ENCODE results near the gene GPR156.

The GPR156 gene

DNA sequence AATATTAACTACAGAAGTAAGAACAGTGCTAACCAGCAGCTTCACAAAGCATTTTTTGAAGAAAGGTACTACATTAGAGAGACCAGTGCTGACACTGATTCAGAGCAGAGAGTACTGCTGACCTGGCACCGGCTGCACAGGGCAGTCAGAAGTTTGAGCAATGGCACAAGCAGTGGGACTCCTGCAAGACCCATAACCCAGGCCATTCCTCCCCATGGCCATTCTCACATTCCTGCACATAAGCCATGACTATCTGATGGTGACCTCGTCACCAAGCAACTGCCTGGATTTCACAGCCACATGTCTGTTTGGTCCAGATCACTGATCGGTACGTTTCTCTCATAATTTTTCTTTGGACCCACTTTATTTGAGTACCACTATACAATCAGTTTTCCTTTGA, 88.7 kb downstream of the GPR156 start:
- no peak for DNase-seq (ENCODE audit: low read depth in 2 of 2)

DNA sequence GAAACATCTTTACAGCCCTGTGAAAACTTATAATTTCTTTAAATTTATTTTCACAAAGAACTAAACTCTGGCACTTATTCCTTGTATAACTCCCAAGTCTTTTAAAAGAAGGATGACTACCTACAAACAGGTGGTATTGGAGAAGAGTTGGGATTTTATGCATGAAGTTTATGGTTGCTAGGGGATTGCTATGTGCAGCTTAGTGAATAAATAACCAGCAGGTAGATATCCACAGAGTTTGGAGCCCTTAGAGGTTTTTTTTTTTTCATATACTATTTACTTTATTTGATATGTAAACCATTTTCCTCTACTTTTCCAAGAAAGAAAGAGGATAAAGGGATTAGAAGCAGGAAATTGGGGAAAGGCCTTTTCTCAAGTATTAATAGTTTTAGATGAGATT, 91.5 kb downstream of the GPR156 start:
- DNase-seq (ENCODE audit: low read depth in 2 of 2), result no peak

DNA sequence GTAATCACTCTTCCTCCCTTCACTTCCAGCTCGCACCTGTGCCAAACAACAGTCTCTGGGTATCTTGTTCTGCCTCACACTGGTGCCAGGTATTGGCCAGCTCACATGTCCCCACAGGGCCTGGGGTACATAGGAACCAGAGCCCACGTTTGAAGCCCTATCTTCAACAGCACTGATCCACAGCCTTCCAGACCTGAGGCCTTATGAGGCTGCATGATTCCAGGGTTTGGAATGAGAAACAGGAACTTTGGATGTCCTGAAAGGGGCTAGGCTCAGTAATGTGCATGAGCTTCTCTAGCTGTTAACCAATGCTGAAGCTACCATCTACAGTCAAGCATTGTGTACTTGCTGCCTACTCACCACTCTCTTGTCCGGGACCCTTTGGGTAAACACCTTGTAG, 92.4 kb downstream of the GPR156 start:
- no peak for DNase-seq (ENCODE audit: low read depth in 2 of 2)

DNA sequence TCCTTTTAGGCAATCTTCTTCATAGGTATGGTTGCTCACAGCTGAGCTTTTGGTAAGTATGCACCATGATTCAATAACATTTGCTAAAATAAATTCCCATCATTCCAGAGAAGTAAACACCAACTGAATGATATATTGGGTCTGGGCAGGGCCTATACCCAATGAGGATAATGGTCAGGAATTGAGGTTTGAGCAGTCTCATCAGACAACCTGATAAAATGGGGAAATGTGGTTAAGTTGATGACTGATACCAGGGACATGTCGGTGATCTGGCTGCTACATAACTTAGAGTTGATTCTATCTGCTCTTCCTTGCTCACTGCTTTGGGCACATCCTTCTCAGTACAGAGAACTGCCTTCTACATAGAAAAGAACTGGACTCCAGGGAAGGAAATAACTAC, 92.9 kb downstream of the GPR156 start:
- DNase-seq (ENCODE audit: low read depth in 2 of 2), result no peak

DNA sequence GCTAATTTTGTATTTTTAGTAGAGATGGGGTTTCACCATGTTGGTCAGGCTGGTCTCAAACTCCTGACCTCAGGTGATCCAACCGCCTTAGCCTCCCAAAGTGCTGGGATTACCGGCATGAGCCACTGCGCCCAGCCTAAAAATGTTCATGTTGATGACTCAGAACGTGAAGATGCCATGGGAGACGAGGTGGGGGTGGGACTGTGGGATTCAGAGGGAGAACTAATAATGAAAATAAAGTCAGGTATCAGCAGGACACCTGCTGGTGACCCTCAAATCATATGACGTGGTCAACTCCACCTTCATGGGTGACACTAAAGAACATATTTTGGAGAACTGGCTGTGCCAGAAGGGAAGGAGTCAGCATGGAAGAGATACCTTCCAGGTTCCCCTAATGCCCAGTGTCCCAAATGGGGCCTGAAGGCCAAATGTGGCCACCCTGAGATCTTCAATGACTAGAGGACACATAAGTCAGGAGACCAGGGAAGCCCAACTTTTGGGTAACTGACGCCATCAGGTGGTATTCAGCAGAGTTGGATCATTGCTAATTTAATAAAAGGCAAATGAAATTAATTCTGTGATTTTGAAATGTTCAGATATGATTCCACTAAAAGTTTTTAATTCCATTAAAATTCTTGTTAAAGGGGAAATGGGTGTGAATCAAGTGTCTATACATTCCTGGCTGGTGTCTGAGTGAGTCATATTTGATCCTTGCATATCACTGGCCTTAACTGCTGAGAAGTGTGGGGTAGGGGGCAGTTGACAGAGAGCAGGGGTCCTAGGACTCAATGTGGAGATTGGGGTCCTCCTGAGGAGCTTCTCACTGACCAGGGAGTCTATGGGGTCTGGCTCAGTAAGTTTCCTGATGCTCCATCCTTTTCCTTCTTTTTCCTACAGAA, 102.2 kb downstream of the GPR156 start:
- no peak for DNase-seq (ENCODE audit: low read depth in 2 of 2)

DNA sequence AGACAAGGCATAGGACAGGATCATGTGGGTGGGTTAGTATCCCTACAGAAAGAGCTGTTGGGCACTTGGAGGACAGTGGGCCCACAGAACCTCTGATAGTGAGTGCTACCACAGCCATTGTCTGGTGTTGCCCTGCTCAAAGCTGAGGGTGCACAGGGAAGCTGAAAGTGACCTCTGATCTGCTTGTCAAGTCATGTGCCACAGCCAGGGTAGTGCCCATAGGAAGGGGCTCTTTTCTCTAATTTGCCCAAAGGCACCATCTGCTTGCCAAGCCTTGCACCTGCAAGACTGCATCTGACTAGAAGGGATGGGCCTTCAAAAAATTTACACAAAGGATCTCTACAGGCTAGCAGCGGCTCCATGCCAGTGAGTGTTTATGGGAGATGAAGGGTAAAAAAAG, 103.4 kb downstream of the GPR156 start:
- no peak for DNase-seq (ENCODE audit: low read depth in 2 of 2)

DNA sequence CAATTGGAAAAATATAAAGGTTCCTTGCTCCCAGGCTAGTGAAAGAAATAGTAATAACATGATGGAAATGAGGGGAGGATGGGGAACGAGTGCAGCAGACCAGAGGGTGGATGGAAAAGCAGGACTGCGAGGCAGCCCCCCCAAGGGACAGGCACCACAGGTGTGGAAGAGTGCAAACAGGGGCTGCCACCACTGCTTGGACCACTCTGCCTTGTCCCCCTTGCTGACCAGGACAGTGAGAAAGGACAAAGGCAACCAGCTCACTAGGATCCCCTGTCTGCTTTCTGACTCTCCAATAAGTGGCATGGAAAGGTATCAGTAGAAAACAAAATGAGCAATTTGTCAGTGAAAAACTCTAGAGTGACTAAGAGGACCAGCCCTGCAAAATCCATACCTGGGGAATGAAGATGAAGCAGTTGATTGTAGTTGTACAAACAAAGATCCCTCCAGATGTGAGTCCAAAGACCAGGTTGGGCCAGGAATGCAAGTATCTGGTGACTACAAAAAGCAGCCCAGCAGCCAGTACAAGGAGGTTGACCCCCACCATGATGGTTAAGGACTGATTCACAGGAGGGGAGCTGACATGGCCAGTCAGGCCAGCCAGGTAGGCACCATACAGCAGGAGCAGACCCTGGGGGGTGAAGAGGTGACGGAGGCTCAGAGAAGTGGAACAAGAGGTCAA, 104.2 kb downstream of the GPR156 start:
- DNase-seq (ENCODE audit: low read depth in 2 of 2), result no peak

DNA sequence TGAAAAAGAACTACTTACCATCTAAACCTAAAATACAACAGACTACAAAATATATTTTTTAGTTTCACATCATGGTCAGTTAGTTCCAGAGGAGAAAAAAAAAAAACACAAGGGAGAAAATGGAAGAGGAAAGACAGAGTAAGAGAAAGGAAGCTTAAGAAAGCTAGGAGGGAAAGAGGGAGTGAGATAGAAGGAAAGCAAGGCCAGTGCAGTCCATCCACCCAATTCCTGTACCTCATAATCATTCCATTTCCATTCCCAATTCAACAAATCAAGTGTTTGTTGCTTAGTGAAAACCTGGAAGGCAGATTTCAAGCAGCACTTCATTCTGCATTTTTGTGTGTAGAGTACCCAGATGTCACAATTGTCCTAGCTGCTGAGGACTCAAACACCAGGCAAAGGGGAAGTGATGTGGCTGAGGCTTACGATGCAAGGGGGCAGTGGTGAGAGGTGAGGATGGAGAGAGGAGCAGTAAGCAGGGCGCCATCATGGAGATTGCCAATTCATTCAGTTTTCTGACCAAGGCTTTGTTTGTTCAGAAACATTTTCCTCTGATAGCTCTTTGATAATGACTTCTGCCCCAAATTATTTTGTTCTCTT, 107.2 kb downstream of the GPR156 start:
- DNase-seq (ENCODE audit: low read depth in 2 of 2), result no peak

DNA sequence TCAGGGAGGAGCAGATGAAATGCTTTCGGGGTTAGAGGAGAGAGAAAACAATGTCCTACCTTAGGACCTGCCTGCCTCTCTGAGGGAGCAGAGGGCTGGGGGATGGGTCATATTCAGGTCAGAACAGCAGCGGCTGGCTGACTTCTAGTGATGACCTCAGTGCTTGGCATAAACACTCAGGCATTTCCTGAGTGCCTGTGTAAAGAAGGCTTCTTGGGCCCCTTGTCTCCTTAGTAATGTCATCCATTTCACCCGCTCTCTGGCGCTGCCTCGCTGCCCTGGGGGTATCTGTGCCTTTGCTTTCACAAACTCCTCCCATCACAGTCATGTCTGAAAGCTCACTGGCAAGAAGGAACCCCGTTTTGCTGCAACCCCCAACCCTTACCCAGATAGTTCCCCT, 107.9 kb downstream of the GPR156 start:
- DNase-seq (ENCODE audit: low read depth in 2 of 2), result no peak

DNA sequence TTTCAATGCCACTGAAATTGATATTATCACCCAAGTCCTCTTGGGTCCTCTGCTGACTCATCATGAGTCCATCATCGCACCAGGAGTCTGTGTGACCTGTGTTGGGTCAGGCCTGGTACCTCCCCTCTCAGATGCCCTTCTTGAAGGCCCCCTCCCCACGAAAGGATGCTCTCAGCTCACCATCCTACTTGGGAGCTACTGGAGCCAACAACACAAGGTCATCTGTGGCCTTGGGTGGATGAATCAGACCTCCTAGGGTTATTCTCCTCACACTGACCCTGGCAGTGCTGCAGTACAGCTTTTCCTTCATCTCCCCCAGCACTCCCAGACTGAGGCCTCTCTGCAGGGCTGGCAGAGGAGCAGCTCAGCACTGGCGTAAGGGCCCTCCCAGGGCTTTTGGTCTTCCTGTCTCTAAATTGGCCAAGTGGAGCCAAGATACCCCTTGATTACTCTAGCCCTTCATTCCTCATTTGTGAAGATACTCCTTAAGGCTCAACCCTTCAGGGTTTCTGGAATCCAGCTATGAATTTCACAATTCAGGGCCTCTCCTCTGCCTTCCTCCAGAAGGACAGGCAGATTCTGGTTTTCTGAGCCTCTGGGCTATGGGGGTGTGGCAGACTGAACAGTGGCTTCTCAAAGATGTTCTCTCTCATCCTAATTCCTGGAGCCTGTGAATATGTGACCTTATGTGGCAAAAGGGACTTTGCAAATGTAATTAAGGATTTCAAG, 110.0 kb downstream of the GPR156 start:
- no peak for DNase-seq (ENCODE audit: low read depth in 2 of 2)

DNA sequence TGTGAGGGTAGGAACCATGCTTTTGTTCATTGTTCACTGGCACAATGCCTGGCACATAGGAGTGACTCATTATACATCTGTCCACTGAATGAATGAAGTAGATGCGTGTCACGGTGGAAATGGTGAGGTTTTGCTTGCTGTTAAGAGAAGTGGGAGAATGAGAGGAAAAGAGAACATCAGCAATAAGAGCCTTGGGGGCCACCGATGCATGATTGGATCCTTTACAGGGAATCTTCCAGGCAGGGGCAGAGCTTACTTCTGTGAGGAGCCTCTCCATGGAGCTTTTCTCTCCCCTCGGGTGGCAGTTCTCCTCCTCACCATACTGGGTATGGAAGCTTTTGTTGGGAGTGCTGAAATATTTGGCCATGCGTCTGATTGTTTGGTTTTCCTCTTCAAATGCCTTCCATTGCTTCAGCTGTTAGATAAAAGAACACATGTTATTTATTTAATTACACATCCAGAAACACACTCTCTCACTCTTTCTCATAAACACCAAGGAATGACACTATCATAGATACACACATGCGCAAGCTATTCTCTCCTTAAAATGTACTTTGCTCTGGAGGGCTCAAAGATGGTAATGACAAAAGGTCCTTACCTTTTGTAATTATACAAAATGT, 111.9 kb downstream of the GPR156 start:
- no peak for DNase-seq (ENCODE audit: low read depth in 2 of 2)

DNA sequence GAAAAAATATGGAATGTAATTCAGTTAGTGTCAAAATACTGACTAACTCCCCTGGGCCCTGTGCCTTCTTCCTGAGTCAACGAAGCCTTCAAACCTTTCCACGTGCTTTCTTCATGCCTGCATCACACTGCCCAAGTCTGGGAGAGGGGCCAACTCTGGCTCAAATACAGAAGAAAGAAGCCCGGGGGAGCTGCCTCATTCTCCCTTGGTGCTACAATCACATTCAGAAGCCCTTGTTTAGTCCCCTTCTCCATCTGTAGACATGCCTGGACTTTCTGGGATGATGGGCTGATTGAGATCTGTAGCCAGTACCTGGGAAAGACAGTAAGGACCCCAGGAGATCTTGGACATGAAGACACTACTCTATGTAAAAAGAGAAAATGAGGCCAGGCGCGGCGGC, 113.0 kb downstream of the GPR156 start:
- no peak for DNase-seq (ENCODE audit: low read depth in 2 of 2)

DNA sequence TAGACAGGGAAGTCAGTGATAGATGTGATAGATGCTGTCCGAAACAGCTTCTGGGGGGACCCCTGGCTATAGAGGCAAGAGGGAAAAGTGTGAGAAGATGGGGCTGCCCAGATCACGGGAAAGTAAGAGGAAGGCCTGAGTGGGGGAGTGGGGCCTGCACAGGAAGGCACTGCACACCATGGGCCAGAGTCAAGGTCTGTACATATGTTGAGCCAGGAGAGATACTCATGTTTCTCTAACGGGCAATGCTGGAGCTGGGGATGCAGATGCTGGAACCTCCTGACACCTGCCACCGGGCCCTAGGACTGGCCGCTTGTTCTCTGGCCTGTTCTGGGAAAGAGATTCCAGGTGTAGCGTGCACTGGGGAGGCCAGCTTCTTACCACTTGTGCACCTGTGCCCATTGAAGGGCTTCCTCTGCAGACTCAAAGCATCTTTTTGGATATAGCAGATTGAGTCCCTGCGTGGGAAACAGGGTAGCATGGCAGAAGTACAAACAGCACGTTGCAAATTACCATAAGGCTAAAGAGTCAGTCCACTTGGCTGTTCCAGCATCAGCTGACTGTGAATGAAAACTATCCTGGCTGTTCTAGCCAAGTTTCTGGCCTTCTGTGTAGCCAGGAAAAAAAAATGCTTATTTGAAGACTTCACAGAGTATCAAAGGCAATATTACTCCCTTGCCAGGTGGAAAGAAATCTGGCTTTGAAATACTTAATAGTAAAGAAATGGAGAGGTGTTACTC, 113.7 kb downstream of the GPR156 start:
- DNase-seq (ENCODE audit: low read depth in 2 of 2), result no peak

DNA sequence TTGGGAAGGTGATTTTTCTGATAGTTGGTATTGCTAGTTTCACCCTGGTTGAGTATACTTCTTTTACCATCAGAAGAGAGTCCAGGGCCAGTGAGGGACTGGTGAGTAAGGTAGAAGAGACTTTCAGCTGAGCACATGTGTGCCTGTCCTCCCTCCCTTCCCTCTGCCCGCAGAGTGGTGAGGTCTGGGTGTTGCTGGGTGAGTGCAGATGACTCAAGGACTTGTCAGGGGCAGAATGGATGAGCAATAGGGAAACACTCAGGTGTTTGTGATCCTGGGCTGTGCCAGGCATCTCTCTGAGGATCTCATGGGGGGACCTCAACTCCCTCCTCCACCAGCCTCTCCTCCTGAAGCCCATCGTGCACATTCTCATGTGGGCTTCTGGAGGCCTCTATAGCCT, 114.8 kb downstream of the GPR156 start:
- no peak for DNase-seq (ENCODE audit: low read depth in 2 of 2)

DNA sequence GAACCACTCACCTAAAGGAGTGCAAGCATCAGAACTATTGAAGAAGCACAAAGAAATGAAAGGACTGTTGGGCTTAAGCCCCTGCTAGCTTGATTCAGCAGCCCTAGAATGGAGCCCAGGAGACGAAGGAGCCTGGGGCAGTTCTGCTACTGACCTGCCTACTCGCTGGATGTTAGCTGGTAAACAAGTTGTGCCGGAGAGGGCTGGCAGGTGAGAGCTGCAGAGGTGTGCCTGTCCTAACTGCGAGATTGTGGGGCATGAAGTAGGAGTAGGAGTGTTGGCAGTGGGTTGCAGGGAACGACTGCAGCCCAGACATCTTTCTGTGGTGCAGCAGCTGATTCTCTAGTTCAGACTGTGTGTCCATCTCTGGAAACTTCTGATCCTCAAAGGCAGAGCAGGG, 115.6 kb downstream of the GPR156 start:
- no peak for DNase-seq (ENCODE audit: low read depth in 2 of 2)

DNA sequence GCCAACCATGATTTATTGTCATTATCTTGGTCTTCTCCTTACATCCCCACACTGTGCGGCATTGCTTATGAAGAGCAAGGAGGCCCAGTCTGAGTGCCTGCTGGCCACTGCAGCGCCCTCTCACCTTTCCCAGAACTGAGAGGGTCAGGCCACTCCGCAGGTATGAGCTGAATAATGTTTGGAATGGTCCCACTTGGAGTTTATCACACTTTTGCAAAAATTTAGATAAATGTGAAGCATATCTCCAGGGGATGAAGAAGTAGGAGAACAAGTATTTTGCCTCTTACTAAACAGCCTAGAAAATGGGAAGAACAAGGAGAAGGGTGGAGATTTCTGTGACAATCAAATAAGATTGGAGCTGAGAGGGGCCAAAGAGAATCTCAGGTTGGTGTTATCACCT, 116.4 kb downstream of the GPR156 start:
- DNase-seq (ENCODE audit: low read depth in 2 of 2), result no peak

DNA sequence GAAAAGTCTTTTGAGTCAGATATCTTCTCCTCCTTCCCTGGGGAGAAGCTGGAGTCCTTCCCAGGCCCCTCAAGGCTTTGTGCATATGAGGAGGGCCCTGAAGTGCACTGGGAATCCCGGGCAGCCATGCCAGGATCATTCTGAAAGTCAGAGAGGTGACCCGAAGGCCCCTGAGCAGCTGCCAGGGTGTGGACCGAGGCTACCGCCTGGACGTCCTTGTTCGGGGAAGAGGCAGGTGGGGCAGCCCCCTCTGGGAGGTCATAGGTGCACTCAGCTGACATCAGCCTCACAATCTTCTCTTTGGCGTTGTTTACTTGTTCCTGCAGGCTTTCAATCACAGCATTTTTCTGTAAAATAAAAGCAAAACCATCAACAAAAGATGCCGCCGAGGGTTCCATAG, 117.0 kb downstream of the GPR156 start:
- no peak for DNase-seq (ENCODE audit: low read depth in 2 of 2)

DNA sequence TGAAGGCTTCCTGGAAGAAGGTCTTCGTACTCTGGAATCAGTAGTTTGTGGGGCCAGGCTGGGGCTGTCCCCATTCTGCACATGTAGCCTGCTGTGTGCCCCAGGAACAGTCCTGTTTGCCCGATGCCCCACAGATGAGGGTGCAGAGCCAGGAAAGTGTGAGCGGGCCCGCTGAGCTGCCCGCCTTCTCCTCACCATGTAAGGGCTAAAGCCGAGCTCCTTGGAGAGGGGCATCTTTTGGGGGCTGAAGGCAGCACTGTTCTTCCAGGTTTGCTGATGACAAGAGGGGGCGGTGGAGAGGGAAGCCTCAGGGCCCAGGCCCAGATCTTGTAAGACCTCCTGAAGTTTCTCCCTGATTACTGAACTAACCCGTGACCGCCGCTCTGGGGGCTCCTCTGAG, 117.5 kb downstream of the GPR156 start:
- no peak for DNase-seq (ENCODE audit: low read depth in 2 of 2)

DNA sequence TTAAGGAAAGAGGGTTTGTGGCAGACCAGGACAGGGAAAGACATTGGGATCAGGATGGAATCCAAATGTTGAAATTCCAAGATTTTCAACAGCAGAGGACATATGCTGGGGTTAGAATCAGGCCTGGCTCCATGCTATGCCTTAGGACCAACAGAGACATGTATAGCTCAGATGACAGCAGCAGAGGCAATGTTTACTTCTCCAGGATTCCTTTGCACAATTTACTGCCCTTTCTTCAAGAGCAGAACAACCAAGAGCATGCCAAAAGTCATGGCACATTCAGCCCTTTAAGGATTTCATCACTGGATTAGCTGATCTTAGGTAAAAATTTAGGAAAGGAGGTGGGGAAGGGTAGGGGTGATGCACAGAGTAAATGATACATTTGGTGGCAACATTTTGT, 121.2 kb downstream of the GPR156 start:
- DNase-seq (ENCODE audit: low read depth in 2 of 2), result no peak

DNA sequence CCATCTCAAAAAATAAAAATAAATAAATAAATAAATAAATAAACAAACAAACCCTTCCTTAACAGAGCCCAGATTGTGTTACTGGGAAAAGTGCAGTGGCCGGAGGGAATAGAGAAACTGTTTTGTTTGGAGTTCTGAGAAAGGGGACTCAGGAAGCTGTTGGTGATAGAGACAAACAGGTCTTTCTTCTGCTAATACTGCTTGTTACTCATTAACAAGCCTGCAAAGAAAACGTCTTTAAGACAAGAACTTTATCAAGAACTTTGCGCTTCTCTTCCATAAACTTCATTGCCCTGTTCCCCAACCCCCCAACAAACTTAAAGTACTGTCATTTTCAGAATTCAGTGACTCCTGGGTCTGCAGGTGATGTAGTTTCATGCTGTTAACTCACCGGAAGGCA, 122.0 kb downstream of the GPR156 start:
- DNase-seq (ENCODE audit: low read depth in 2 of 2), result no peak

DNA sequence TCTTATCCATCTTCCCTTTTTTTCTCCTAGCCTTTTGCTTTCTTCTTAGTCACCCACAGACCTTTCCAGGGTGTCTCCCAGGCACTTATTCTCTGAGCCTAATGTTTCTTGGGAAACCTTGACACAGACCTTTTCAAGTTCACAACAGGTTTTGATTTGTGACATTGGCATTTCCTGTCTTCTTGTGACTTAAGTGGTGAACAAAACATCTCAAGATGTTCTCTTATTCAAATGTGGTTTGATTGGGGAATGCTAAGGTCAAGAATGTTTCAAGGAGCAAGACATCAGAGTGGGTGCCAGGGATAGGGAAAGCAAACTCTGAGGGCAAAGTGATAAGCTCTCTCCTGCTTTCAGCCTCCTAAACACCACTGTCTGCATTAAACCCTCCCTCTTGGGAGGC, 122.6 kb downstream of the GPR156 start:
- DNase-seq (ENCODE audit: low read depth in 2 of 2), result no peak

All from stimulated activated CD8-positive, alpha-beta memory T cell treated with anti-CD3 and anti-CD28 coated beads, Interleukin-2, amount 100 ng/mL, for 48 hours (primary cell).